Endothelial cell of umbilical vein (primary cell): ENCODE results near the gene DAW1. TPM values are rescaled to one million over a fixed set of nuclear protein-coding genes. Genes with fewer than 3 reads are reported as not detected.
A peak's percentile ranks its signal among the peaks of the same experiment; 100 is the strongest.

Experiments used
- BruUV-seq: library from RNA; stranded (reverse); fragments of 400-500 nt; replicated peaks from 2 replicates; lab custom pipeline; 2021; lab: Mats Ljungman, UMichigan
- CTCF ChIA-PET: fragments of 300-600, 350-600 bp; sonication (Branson Sonifier 250); formaldehyde crosslinking; loops from one replicate; lab custom pipeline; 2021; ENCODE audit warnings: antibody characterized with exemption, inconsistent platforms; lab: Charles Lee
- POLR2A ChIA-PET: fragments of 300-600, 350-600 bp; sonication (Branson Sonifier 250); formaldehyde crosslinking; loops from one replicate; lab custom pipeline; 2021; ENCODE audit warnings: antibody characterized with exemption, inconsistent platforms; lab: Charles Lee
- DNase-seq: peaks from one replicate; pipeline ENCODE4 v3.0.0-alpha.2; 2011; ENCODE audit warnings: low read depth, low spot score
- FAIRE-seq: peaks from 2 replicates; lab custom pipeline; 2011; peaks lifted over from hg19 to GRCh38; lab: Jason Lieb, UNC
- H2AFZ ChIP-seq: 2 replicates; pipeline ENCODE4 v1.6.0; 2012; ENCODE audit warnings: low read depth, low read length, control low read depth, inconsistent platforms
- H3K27ac ChIP-seq: 2 replicates; pipeline ENCODE4 v1.5.1; 2011; ENCODE audit warnings: low read depth, mild to moderate bottlenecking, control low read depth, low read length, moderate library complexity; ENCODE audit not compliant: insufficient read depth
- H3K27me3 ChIP-seq, 2 experiments: 2 replicates each; pipeline versions ENCODE4 v1.6.0 to v1.6.1; 2011; ENCODE audit warnings: low read length in 2 of 2, mixed read lengths in 1 of 2; ENCODE audit not compliant: control insufficient read depth in 2 of 2, insufficient read depth in 2 of 2
- H3K36me3 ChIP-seq, 2 experiments: 2 replicates in 1 of 2; 3 replicates in 1 of 2; pipeline ENCODE4 v1.5.1; 2011; ENCODE audit warnings: low read length in 2 of 2, mild to moderate bottlenecking in 1 of 2, moderate library complexity in 1 of 2; ENCODE audit not compliant: control insufficient read depth in 2 of 2, insufficient read depth in 2 of 2; ENCODE audit errors: extremely low read depth in 1 of 2
- H3K4me1 ChIP-seq: 3 replicates; pipeline ENCODE4 v1.5.1; 2011; ENCODE audit warnings: mild to moderate bottlenecking, low read length; ENCODE audit not compliant: control insufficient read depth, insufficient read depth; ENCODE audit errors: extremely low read depth
- H3K4me2 ChIP-seq: 2 replicates; pipeline ENCODE4 v1.6.1; 2011; ENCODE audit warnings: low read length, control low read depth, mixed read lengths; ENCODE audit not compliant: insufficient read depth
- H3K4me3 ChIP-seq, 3 experiments: fragments of 200-600 bp in 1 of 3; sonication (generic), shearing (Covaris generic) in 1 of 3; replicated peaks in 1 of 3; 2 replicates each; pipeline ENCODE4 v1.5.1; 2011 to 2016; ENCODE audit warnings: control low read depth in 3 of 3, low read length in 3 of 3, mild to moderate bottlenecking in 2 of 3, inconsistent platforms in 1 of 3, low read depth in 1 of 3, moderate library complexity in 1 of 3; ENCODE audit not compliant: insufficient read depth in 1 of 3
- H3K79me2 ChIP-seq: 2 replicates; pipeline ENCODE4 v1.6.0; 2012; ENCODE audit warnings: low read length, inconsistent platforms; ENCODE audit not compliant: control insufficient read depth, insufficient read depth
- H3K9ac ChIP-seq: replicated peaks from 2 replicates; pipeline ENCODE3; 2011; ENCODE audit warnings: low read length, control low read depth; ENCODE audit not compliant: insufficient read depth; ENCODE audit errors: extremely low read depth
- H3K9me1 ChIP-seq: replicated peaks from 3 replicates; pipeline ENCODE4 v1.6.0; 2011; ENCODE audit warnings: mild to moderate bottlenecking, low read length; ENCODE audit not compliant: control insufficient read depth, insufficient read depth; ENCODE audit errors: extremely low read depth
- H3K9me3 ChIP-seq: replicated peaks from 2 replicates; pipeline ENCODE4 v1.5.1; 2012; ENCODE audit warnings: low read length, inconsistent platforms; ENCODE audit not compliant: control insufficient read depth, insufficient read depth
- H4K20me1 ChIP-seq: replicated peaks from 2 replicates; pipeline ENCODE3; 2011; ENCODE audit warnings: mild to moderate bottlenecking, low read length; ENCODE audit not compliant: control insufficient read depth, insufficient read depth; ENCODE audit errors: extremely low read depth
- CTCF ChIP-seq, 2 donors: IDR thresholded peaks; 1 replicate in 1 of 2; 2 replicates in 1 of 2; pipeline ENCODE4 v1.5.1; 2011; ENCODE audit warnings: low read length in 2 of 2, mild to moderate bottlenecking in 2 of 2, moderate library complexity in 2 of 2, control low read depth in 1 of 2, inconsistent platforms in 1 of 2, low read depth in 1 of 2; ENCODE audit not compliant: insufficient read depth in 1 of 2; ENCODE audit errors: extremely low read depth in 1 of 2
- EZH2 ChIP-seq: IDR thresholded peaks from 2 replicates; pipeline ENCODE4 v1.6.1; 2012; ENCODE audit warnings: borderline replicate concordance, low read depth, mild to moderate bottlenecking, moderate library complexity, low read length, inconsistent platforms; ENCODE audit not compliant: severe bottlenecking
- FOS ChIP-seq: IDR thresholded peaks from 2 replicates; pipeline ENCODE4 v1.6.1; 2011; ENCODE audit warnings: mild to moderate bottlenecking, low read length, moderate library complexity, borderline replicate concordance; ENCODE audit not compliant: insufficient read depth
- GATA2 ChIP-seq: IDR thresholded peaks from 2 replicates; pipeline ENCODE4 v1.7.0; 2011; ENCODE audit warnings: low read depth, mild to moderate bottlenecking, moderate library complexity, mixed read lengths, low read length; ENCODE audit not compliant: insufficient read length, insufficient read depth
- JUN ChIP-seq: IDR thresholded peaks from 2 replicates; pipeline ENCODE4 v1.6.1; 2011; ENCODE audit warnings: borderline replicate concordance, low read depth; ENCODE audit not compliant: insufficient read length, insufficient read depth
- MAX ChIP-seq: IDR thresholded peaks from 2 replicates; pipeline ENCODE4 v1.6.1; 2011; ENCODE audit not compliant: insufficient read depth, insufficient read length
- MYC ChIP-seq: IDR thresholded peaks from one replicate; pipeline ENCODE4 v1.6.1; 2011; ENCODE audit warnings: mild to moderate bottlenecking, low read depth, low read length
- POLR2A ChIP-seq: IDR thresholded peaks from 2 replicates; pipeline ENCODE4 v1.6.1; 2012; ENCODE audit warnings: low read depth, mild to moderate bottlenecking, control low read depth, low read length
- POLR2AphosphoS5 ChIP-seq: IDR thresholded peaks from 2 replicates; pipeline ENCODE4 v1.6.1; 2012; ENCODE audit warnings: low read depth, mild to moderate bottlenecking, control low read depth, low read length, moderate library complexity; ENCODE audit not compliant: insufficient read depth
- dilution Hi-C: fragments of 300-500 bp; cut with MboI; formaldehyde crosslinking; loops from one replicate; pipeline ENCODE4 v1.15.0; 2019; ENCODE audit warnings: low sequenced_read_pairs; ENCODE audit not compliant: extremely low pct_ligation_motif_present
- intact Hi-C: fragments of 100-400 bp; cut with micrococcal nuclease; formaldehyde crosslinking; loops from one replicate; pipeline ENCODE4 v1.10.0; 2022
- polyA plus RNA-seq, 4 experiments: library from polyadenylated mRNA; depleted of rRNA in 3 of 4; stranded (reverse) in 3 of 4; unstranded in 1 of 4; fragments of >200 nt; gene quantifications; 2 replicates each; pipeline versions ENCODE4 v1.2.1 to v1.2.3, GENCODE V29; 2011 to 2012; ENCODE audit warnings: missing spikeins in 1 of 4
- total RNA-seq: library from RNA; stranded (reverse); gene quantifications from 2 replicates; pipeline ENCODE4 v1.2.3, GENCODE V29; 2021

Gene DAW1
- total and polyA plus RNA-seq, 2 donors (not counting 3 experiments of a cell fraction or from before 2014, with no cell fraction given), result 1.2 to 2.0 TPM

DNA sequence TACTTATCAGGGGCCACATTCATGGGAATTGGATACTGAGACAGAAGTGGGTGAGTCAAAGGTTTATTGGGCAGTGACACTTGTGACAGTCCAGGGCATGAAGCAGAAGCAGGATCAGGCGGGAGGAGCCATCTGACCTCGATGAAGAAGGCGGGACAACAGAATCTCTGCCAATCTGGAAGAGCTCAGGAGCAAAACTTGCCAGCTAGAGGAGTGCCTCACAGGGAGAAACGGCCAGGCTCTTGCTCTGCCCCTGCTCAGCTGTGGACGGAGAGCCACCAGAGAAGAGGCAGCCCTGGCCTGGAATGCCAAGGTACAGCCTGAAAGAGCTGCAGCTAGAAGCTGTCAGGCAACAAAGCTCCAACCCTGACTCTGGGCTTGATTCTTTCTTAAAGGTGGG is 16.9 kb downstream of the DAW1 start:
- FAIRE-seq, result no peak
- Histone ChIP-seq H3K27me3 (no peaks in the 10 kb centered on the region), H3K79me2 (no peaks in the 10 kb centered on the region), H3K4me1 (peaks cover 4% of the 10 kb centered on the region), H3K9me1 (no peaks in the 10 kb centered on the region), H2AFZ (peak overlapping the region; percentile 62), H3K4me2 (no peak overlapping the region), H3K9ac (no peak overlapping the region), H3K27ac (no peak overlapping the region), H3K4me3 (no peak overlapping the region), H4K20me1 (no peaks in the 10 kb centered on the region), H3K9me3 (no peaks in the 10 kb centered on the region), H3K36me3 (no peaks in the 10 kb centered on the region)
- TF ChIP-seq POLR2AphosphoS5, result no peak
- TF ChIP-seq EZH2, result no peak
- TF ChIP-seq JUN, result no peak
- TF ChIP-seq MYC, result no peak
- no peak for TF ChIP-seq POLR2A
- TF ChIP-seq CTCF (IDR thresholded peaks at IDR 0.05; ENCODE audit: extremely low read depth in 1 of 2, insufficient read depth in 1 of 2, low read depth in 1 of 2, low read length in 2 of 2), result no peak
- no peak for TF ChIP-seq FOS
- TF ChIP-seq GATA2, result no peak
- TF ChIP-seq MAX, result no peak
- no peak for DNase-seq
- dilution Hi-C loops, result no loop called here
- ChIA-PET POLR2A (no interaction called here), CTCF (interaction anchor here (0.8 to 6.8 kb wide), 8 partner anchors 8 to 1386 kb away, joined by 3 to 75 read pairs (median 23); no protein-coding TSS in a partner anchor)
- intact Hi-C loops, result loop anchor here (10.0 kb wide), 1 partner anchor 1547 kb away; no protein-coding TSS in a partner anchor
- BruUV-seq, result no TSS peak
